ENCODE measurements around the gene SUCLA2. TPM values are rescaled to one million over a fixed set of nuclear protein-coding genes. Genes with fewer than 3 reads are reported as not detected.

SUCLA2 gene
- total RNA-seq, 1 donor from 2014 or later: 56.9 TPM

- H3K4me3 Mint-ChIP-seq (ENCODE audit: low read depth): no peak overlapping the region
- H3K36me3 Mint-ChIP-seq (ENCODE audit: insufficient read depth): peaks cover 6% of the 10 kb centered on the region
- H3K4me1 Mint-ChIP-seq (ENCODE audit: low read depth): no peaks in the 10 kb centered on the region
- H3K9me3 Mint-ChIP-seq (ENCODE audit: low read depth): peaks cover 23% of the 10 kb centered on the region
- H3K27me3 Mint-ChIP-seq: no peaks in the 10 kb centered on the region
- DNase-seq (ENCODE audit: low spot score, unreplicated experiment): no peak
- no peak overlapping the region for H3K27ac Mint-ChIP-seq
- TF ChIP-seq CTCF (IDR thresholded peaks at IDR 0.05; ENCODE audit: unreplicated experiment): no peak
Measured at GRCh38 chr13:47908197-47908902, 92.7 kb downstream of the SUCLA2 start.

- H3K4me3 Mint-ChIP-seq (ENCODE audit: low read depth): no peak overlapping the region
- H3K27me3 Mint-ChIP-seq: no peaks in the 10 kb centered on the region
- H3K27ac Mint-ChIP-seq: no peak overlapping the region
- no peak for TF ChIP-seq CTCF (IDR thresholded peaks at IDR 0.05; ENCODE audit: unreplicated experiment)
- DNase-seq (ENCODE audit: low spot score, unreplicated experiment): no peak
- peaks cover 3% of the 10 kb centered on the region for H3K4me1 Mint-ChIP-seq (ENCODE audit: low read depth)
- peaks cover 9% of the 10 kb centered on the region for H3K36me3 Mint-ChIP-seq (ENCODE audit: insufficient read depth)
- H3K9me3 Mint-ChIP-seq (ENCODE audit: low read depth): peaks cover 19% of the 10 kb centered on the region
Measured at GRCh38 chr13:47904891-47905290, 96.2 kb downstream of the SUCLA2 start.

- Mint-ChIP-seq H3K4me1 (ENCODE audit: low read depth) (peaks cover 3% of the 10 kb centered on the region), H3K27ac (no peak overlapping the region), H3K27me3 (no peaks in the 10 kb centered on the region), H3K4me3 (ENCODE audit: low read depth) (no peak overlapping the region), H3K36me3 (ENCODE audit: insufficient read depth) (peaks cover 11% of the 10 kb centered on the region), H3K9me3 (ENCODE audit: low read depth) (peaks cover 20% of the 10 kb centered on the region)
- no peak for DNase-seq (ENCODE audit: low spot score, unreplicated experiment)
- no peak for TF ChIP-seq CTCF (IDR thresholded peaks at IDR 0.05; ENCODE audit: unreplicated experiment)
Measured at GRCh38 chr13:47904241-47904640, 96.8 kb downstream of the SUCLA2 start.

GRCh38 chr13:47903836-47904235, 97.2 kb downstream of the SUCLA2 start:
- TF ChIP-seq CTCF (IDR thresholded peaks at IDR 0.05; ENCODE audit: unreplicated experiment): no peak
- Mint-ChIP-seq H3K4me3 (ENCODE audit: low read depth) (no peak overlapping the region), H3K27me3 (no peaks in the 10 kb centered on the region), H3K4me1 (ENCODE audit: low read depth) (peaks cover 3% of the 10 kb centered on the region), H3K27ac (no peak overlapping the region), H3K36me3 (ENCODE audit: insufficient read depth) (peaks cover 11% of the 10 kb centered on the region), H3K9me3 (ENCODE audit: low read depth) (peaks cover 17% of the 10 kb centered on the region)
- DNase-seq (ENCODE audit: low spot score, unreplicated experiment): no peak

GRCh38 chr13:47901441-47901840, 99.6 kb downstream of the SUCLA2 start:
- TF ChIP-seq CTCF (IDR thresholded peaks at IDR 0.05; ENCODE audit: unreplicated experiment): no peak
- no peak for DNase-seq (ENCODE audit: low spot score, unreplicated experiment)
- no peaks in the 10 kb centered on the region for H3K27me3 Mint-ChIP-seq

More at GRCh38 chr13:47901441-47901840, 99.6 kb downstream of the SUCLA2 start:
- H3K4me1 Mint-ChIP-seq (ENCODE audit: low read depth): peaks cover 11% of the 10 kb centered on the region
- peaks cover 11% of the 10 kb centered on the region for H3K36me3 Mint-ChIP-seq (ENCODE audit: insufficient read depth)
- H3K9me3 Mint-ChIP-seq (ENCODE audit: low read depth): peaks cover 17% of the 10 kb centered on the region
- H3K27ac Mint-ChIP-seq: no peak overlapping the region
- no peak overlapping the region for H3K4me3 Mint-ChIP-seq (ENCODE audit: low read depth)

Data from progenitor cell of endocrine pancreas (in vitro differentiated cells).